ENCODE data around the gene AKAP8L. TPM values are rescaled to one million over a fixed set of nuclear protein-coding genes. Genes with fewer than 3 reads are reported as not detected.
"Not testable (repeated sequence)": the region's sequence is repeated elsewhere in the genome, so short reads cannot be mapped to it uniquely, and the experiment has no call there.

AKAP8L gene
- total and polyA plus RNA-seq, 9 of the 15 experiments (the other 6 are each of a cell fraction or from before 2014, with no cell fraction given) = 2.4 to 116 (median 70.7) TPM

DNA sequence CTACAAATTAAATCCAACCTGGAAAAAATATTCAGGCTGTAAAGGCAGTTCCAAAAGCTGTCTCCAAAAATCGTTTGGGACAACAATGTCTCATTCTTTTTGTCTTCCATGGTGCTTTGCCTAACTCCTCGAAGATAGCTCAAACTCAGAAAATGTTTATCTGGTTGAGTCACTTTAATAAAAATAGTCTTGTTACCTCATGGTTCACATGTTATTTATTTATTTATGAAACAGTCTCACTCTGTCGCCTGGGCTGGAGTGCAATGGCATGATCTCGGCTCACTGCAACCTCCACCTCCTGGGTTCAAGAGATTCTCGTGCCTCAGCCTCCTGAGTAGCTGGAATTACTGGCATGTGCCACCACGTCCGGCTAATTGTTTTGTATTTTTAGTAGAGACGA is 81.6 kb downstream of the AKAP8L start (continued):
- TF ChIP-seq, protein P1, sequence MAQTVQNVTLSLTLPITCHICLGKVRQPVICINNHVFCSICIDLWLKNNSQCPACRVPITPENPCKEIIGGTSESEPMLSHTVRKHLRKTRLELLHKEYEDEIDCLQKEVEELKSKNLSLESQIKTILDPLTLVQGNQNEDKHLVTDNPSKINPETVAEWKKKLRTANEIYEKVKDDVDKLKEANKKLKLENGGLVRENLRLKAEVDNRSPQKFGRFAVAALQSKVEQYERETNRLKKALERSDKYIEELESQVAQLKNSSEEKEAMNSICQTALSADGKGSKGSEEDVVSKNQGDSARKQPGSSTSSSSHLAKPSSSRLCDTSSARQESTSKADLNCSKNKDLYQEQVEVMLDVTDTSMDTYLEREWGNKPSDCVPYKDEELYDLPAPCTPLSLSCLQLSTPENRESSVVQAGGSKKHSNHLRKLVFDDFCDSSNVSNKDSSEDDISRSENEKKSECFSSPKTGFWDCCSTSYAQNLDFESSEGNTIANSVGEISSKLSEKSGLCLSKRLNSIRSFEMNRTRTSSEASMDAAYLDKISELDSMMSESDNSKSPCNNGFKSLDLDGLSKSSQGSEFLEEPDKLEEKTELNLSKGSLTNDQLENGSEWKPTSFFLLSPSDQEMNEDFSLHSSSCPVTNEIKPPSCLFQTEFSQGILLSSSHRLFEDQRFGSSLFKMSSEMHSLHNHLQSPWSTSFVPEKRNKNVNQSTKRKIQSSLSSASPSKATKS (CRISPR knock-in tag; IDR thresholded peaks at IDR 0.05) = no peak
- TF ChIP-seq DMBX1 (CRISPR knock-in tag; IDR thresholded peaks at IDR 0.05; ENCODE audit: borderline replicate concordance) = no peak

DNA sequence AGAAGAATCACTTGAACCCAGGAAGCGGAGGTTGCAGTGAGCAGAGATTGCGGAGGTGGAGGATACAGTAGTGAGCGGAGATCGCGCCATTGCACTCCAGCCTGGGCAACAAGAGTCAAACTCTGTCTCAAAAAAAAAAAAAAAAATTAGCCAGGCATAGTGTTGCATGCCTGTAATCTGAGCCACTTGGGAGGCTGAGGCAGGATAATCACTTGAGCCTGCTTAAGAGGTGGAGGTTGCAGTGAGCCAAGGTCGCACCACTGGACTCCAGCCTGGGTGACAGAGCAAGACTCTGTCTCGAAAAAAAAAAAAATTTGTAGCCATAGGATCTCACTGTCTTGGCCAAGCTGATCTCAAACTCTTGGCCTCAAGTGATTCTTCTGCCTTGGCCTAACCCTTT is 82.8 kb downstream of the AKAP8L start:
- WGBS (ENCODE audit: insufficient coverage, low coverage, missing lambda C conversion rate) = 56% methylated on average over 3 of the region's 7 CpGs
- H3K4me3 ChIP-seq; in situ Hi-C loops (cut with MboI); H3K36me3 ChIP-seq (ENCODE audit: control insufficient read depth, insufficient read depth, low read length); H2AFZ ChIP-seq (ENCODE audit: low read depth, low read length); intact Hi-C loops (cut with micrococcal nuclease); H3K27me3 ChIP-seq (ENCODE audit: control insufficient read depth in 2 of 2, insufficient read depth in 2 of 2, low read length in 2 of 2); H3K9ac ChIP-seq (ENCODE audit: insufficient read depth in 1 of 2, low read depth in 2 of 2, low read length in 2 of 2); BruUV-seq (replicated peaks); H3K4me2 ChIP-seq (ENCODE audit: insufficient read depth, low read length); H3K9me1 ChIP-seq (ENCODE audit: control insufficient read depth, insufficient read depth, low read length); DNase-seq (ENCODE audit: extremely low read depth in 1 of 4, low spot score in 3 of 4); ATAC-seq; H3K9me3 ChIP-seq (replicated peaks; ENCODE audit: control insufficient read depth, insufficient read depth, low read depth, low read length); CTCF ChIA-PET (ENCODE audit: low intra/inter-chr PET ratio); FAIRE-seq; H3K27ac ChIP-seq (ENCODE audit: extremely low read depth, low read depth, low read length); H4K20me1 ChIP-seq (replicated peaks; ENCODE audit: control insufficient read depth, insufficient read depth, low read length): not testable (repeated sequence)
- H3K79me2 ChIP-seq (ENCODE audit: control insufficient read depth, insufficient read depth, low read length) = peaks cover 20% of the 10 kb centered on the region
- H3K4me1 ChIP-seq (replicated peaks in 1 of 2; ENCODE audit: control insufficient read depth in 2 of 2, insufficient read depth in 2 of 2, low read length in 2 of 2) = peaks cover 6 to 19% of the 10 kb centered on the region in 2 experiments; a peak in 3 of 5 replicates
- TF ChIP-seq ZNF121 (CRISPR knock-in tag; conservative IDR thresholded peaks at IDR 0.05) = 0 out of 2 replicates have a peak, but pooled peaks have one; percentile 27
- POLR2A ChIA-PET = interaction anchor here (0.6 to 1.6 kb wide), 3 partner anchors 11 to 37 kb away, joined by 3 to 4 read pairs (median 3); no protein-coding TSS in a partner anchor
